Neural cell (in vitro differentiated cells): ENCODE measurements around the gene SYT2.

ENCODE experiments used
- EZH2 ChIP-seq: fragments of 200-600, 300-800 bp; shearing (Covaris generic), sonication (generic); IDR thresholded peaks from 2 replicates; pipeline ENCODE4 v1.6.1; 2014; ENCODE audit warnings: antibody characterized with exemption, low read length, borderline replicate concordance, mild to moderate bottlenecking; ENCODE audit not compliant: insufficient read depth, poor library complexity, severe bottlenecking
- POLR2AphosphoS5 ChIP-seq: IDR thresholded peaks from 2 replicates; pipeline ENCODE4 v1.6.1; 2012
- RAD21 ChIP-seq: fragments of 450-650 bp; conservative IDR thresholded peaks from 2 replicates; pipeline ENCODE4 v1.6.1; 2014; ENCODE audit warnings: antibody characterized with exemption, mild to moderate bottlenecking, moderate library complexity
- SMC3 ChIP-seq: fragments of 450-650 bp; conservative IDR thresholded peaks from 2 replicates; pipeline ENCODE4 v1.6.1; 2014; ENCODE audit warnings: antibody characterized with exemption, mild to moderate bottlenecking, moderate library complexity; ENCODE audit not compliant: poor library complexity
- TAF1 ChIP-seq: IDR thresholded peaks from 2 replicates; pipeline ENCODE4 v1.6.1; 2012; ENCODE audit warnings: low read depth
- TF ChIP-seq, protein P1 (sequence below): fragments of 450-650 bp; IDR thresholded peaks from 2 replicates; pipeline ENCODE4 v1.5.1; 2014; ENCODE audit warnings: antibody characterized with exemption, mild to moderate bottlenecking, moderate library complexity; ENCODE audit not compliant: poor library complexity, severe bottlenecking
- TF ChIP-seq, protein P2 (sequence below): IDR thresholded peaks from 2 replicates; pipeline ENCODE4 v1.6.1; 2012; ENCODE audit warnings: borderline replicate concordance

DNA sequence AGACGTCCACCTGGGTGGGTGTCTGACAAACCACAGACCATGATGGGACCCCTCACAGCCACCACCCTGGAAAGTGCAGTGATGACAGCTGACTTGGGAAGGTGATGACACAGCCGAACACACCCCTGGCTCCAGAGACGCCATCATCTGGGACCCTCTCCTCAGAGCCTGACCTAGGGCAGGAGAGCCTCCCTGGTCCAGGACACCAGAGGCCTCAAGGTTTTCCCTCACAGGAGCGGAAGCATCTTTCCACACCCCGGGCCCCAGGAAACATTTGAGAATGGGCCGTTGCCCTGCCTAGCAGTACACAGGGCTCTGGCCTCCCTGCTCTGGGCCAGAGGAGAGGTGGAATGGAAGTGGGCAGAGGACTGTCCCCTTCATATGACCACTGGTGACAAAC lies 79.7 kb downstream of the SYT2 start:
- TF ChIP-seq, protein P1, sequence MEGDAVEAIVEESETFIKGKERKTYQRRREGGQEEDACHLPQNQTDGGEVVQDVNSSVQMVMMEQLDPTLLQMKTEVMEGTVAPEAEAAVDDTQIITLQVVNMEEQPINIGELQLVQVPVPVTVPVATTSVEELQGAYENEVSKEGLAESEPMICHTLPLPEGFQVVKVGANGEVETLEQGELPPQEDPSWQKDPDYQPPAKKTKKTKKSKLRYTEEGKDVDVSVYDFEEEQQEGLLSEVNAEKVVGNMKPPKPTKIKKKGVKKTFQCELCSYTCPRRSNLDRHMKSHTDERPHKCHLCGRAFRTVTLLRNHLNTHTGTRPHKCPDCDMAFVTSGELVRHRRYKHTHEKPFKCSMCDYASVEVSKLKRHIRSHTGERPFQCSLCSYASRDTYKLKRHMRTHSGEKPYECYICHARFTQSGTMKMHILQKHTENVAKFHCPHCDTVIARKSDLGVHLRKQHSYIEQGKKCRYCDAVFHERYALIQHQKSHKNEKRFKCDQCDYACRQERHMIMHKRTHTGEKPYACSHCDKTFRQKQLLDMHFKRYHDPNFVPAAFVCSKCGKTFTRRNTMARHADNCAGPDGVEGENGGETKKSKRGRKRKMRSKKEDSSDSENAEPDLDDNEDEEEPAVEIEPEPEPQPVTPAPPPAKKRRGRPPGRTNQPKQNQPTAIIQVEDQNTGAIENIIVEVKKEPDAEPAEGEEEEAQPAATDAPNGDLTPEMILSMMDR = no peak
- TF ChIP-seq POLR2AphosphoS5 (no peak), EZH2 (no peak), SMC3 (no peak), TAF1 (no peak), RAD21 (no peak)
- TF ChIP-seq, protein P2, sequence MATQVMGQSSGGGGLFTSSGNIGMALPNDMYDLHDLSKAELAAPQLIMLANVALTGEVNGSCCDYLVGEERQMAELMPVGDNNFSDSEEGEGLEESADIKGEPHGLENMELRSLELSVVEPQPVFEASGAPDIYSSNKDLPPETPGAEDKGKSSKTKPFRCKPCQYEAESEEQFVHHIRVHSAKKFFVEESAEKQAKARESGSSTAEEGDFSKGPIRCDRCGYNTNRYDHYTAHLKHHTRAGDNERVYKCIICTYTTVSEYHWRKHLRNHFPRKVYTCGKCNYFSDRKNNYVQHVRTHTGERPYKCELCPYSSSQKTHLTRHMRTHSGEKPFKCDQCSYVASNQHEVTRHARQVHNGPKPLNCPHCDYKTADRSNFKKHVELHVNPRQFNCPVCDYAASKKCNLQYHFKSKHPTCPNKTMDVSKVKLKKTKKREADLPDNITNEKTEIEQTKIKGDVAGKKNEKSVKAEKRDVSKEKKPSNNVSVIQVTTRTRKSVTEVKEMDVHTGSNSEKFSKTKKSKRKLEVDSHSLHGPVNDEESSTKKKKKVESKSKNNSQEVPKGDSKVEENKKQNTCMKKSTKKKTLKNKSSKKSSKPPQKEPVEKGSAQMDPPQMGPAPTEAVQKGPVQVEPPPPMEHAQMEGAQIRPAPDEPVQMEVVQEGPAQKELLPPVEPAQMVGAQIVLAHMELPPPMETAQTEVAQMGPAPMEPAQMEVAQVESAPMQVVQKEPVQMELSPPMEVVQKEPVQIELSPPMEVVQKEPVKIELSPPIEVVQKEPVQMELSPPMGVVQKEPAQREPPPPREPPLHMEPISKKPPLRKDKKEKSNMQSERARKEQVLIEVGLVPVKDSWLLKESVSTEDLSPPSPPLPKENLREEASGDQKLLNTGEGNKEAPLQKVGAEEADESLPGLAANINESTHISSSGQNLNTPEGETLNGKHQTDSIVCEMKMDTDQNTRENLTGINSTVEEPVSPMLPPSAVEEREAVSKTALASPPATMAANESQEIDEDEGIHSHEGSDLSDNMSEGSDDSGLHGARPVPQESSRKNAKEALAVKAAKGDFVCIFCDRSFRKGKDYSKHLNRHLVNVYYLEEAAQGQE = no peak
